HG03457 (cell line): ENCODE measurements around the gene OPRL1.

Source experiments
- ATAC-seq: cut with Tn5 transposase; IDR thresholded peaks from one replicate; pipeline ENCODE4 v1.9.1; 2021; ENCODE audit warnings: moderate number of reproducible peaks; ENCODE audit not compliant: unreplicated experiment

OPRL1 gene

DNA sequence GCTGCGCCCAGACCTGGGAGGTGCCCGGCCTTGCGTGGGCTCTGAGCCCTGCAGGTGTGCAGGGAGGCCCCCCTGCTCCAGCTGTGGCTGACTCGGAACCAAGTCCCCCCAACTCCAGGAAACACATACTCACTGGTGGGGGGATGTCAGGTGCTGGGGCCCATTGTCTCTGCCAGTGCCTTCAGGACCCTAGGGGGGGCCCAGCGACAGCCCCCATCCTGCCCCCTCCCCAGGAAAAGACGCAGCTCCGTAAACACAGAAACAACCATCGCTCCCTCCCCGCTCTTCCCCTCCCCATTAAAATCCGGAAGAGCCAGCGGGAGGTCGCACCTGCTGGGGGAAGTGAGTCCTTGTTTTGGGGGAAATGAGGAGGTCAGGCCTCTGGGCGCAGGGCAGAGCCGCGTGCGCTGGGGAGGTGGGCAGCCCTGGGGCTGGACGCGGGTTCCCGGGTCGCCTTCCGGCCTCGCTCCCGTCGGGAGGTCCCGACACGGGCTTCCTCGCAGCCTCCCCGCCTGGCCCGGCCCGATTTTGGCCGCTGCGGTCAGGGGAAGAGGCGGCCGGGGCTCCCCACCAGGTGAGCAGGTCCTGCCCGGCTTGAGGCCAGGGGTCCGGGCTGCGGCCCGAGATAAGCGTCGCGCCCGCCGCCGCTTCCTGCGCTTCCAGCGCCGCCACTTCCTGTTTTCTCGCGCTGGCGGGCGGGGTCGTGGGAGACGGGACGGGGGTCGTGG is 37.7 kb upstream of the OPRL1 start:
- no peak for ATAC-seq

DNA sequence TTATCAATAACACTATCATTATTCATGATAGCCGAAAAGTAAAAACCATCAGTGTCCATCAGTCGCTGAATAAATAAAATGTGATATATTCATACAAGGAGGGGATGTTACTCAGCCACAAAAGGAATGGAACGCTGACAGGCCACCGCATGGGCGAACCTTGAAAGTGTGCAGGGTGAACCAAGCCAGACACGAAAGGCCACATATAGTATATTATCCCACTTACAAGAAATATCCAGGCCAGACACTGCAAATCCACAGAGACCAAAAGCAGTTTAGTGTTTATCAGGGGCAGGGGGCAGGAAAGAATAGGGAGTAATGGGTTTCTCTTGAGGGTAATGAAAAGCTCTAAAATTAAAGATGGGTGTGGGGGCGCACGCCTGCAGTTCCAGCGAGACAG is 36.1 kb upstream of the OPRL1 start:
- no peak for ATAC-seq

DNA sequence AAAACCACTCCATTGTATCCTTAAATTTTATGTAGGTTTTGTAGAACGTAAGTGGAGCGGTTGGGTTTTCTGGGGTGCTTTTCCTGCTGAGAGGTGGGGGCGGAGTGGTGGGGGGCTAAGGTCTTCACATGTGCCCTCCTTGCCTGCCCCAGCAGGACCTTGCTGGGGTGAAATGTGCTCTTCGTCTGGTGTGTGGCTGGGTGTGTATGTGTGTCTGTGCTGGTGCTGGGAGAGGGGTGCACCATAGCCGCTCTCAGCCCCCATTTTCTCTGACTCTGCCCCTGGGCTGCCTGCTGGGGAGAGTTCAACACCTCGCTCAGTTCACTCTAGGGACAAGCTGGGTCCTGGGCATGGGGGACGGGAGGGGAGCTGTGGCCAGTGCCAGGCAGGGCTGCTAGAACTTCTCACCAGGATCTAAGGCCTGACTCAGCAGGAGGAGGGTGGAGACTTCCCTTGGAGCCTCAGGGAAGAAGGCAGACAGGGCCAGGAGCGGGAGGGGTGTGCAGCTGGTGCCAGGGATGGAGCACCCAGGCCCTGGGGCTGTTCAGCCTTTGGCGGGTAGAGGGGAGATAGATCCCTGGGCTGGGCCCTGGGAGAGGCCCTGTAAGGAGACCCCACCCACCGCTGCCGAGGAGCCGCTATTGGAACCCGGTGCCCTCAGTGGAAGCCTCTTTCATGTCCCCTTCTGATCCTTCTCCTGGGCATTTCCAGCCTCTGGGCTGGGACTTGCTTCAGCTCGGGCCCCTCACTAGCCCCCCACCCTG is 35.2 kb upstream of the OPRL1 start:
- no peak for ATAC-seq

DNA sequence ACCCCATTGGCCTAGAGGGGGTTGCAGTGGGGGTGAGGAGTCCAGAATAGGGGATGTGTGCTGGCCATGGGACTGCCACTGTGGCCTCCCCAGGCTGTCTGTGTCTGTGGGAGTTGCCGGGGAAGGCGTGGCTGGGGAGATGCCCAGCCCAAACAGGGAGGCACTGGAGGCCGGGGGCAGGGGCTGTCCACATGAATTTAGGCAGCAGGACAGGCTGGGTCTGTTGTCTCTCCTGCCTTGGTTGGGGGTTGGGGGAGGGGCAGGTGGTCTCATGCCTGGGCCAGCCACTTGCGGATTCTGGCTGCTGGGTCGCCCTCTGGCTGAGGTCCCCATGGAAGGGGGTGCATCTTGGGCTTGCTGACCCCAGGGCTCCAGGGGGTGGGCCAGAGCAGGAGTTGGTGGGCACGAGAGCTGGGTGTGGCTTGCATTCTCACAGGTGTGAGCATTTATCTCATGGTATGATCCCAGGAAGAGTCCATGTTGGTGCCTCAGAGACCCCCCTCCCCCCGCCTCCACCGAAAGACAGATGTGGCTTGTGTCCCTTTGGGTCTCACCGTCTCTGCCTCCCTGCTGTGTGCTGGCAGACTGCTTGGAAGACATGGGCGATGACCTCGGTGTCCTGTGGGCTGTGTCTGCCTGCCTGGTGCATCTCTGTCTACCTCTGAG is 34.4 kb upstream of the OPRL1 start:
- ATAC-seq, result no peak

DNA sequence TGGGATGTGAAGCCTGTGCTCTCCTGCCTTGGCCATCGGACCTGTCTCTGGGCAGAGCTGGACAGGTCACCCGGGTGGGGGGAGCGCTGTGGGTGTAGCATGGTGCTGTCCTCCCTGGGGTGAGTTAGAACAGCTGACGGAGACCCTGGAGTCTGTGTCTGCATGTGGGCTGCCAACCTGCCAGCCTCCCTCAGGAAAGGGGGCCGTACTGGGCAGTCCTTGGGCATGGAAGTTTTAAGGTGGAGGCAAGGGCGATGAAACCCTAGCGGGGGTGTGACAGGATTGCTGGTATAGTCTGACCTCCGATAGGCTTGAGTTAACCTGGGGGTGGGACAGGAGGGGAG is 32.9 kb upstream of the OPRL1 start:
- ATAC-seq, result no peak

DNA sequence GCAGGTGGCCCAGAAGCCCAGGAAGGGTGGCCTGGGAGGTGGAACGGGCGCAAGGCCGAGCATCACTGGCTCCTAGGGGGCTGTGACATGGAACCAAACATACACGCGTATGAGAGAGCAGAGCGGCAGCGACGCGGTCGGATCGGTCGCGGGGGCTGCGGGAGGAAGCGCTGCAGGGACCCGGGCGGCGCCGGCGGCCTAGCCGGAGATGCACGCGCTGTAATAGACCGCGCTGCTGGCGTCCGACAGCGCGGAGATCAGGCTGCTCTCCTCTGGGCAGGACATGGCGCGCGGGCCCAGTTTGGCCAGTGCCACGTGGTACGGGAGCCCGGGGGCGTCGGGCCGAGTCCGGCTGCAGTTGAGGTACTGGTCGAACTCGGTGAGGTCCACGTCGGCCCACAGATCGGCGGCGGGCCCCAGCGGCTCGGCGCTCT is 31.9 kb upstream of the OPRL1 start:
- ATAC-seq, result no peak

DNA sequence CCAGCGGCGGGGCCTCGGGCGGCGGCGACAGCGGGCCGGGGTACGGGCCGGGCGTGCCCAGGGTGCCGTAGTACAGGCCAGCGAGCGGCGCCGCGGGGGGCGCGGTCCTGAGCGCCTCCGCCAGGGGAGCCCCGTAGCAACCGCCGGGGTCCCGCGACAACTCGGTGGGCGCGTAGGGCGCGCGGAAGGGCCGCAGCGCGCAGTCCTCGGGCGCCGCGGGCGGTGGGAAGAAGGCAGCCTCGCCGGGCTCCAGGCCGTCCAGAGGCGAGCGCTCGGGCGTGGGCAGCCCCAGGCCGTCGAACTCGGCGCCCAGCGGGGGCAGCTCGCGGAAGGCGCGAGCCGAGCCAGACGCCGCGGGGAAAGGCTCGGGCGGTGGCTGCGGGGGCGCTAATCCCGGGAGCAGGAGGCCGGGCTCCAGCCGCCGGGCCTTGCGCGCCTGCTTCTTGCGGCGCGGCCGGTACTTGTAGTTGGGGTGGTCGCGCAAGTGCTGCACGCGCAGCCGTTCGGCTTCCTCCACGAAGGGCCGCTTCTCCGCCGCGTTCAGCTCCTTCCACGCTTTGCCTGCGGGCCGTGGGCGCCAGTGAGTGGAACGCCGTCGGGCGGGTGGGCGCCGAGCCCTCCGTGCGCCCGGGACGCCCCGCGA is 31.4 kb upstream of the OPRL1 start:
- no peak for ATAC-seq

DNA sequence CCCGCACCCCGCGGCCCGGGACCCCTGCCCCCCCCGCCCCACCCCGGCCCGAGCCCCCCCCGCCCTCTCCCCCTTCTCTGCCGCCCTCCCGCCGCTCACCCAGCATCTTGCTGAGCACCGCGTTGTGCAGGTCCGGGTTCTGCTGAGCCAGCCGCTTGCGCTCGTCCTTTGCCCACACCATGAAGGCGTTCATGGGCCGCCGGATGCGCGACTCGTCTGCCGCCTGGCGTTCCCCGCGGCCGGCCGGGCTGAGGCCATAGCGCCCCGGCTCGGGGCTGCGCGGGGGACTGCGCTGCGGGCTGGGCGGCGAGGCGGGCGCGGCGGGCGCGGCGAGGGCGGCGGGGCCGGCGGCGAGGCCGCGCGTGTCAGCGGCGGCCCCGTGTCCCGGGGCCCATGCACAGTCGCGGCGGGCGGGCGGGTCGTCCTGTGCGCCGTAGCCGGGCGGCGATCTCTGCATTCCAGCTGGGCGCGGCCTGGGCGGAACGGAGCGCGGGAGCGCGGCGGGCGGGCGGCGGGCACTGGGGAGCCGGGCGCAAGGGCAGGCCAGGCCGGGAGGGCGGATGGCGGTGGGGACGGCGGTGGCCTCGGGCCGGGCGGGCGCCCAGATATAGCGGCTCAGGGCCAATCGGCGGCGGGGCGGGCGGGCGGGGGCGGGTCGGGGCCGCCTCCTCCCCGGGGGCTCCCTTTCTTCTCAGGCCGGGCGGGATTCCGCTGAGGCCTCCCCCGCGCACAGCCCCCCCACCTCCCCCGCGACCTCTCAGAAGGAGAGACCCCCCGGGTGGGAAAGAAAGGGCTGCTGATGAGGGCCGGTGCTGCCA is 30.6 kb upstream of the OPRL1 start, which contains the start of gene SOX18:
TSS of gene SOX18 (minus strand) at position 580 of the 818 bp plus-strand sequence. CDS start at position 457, 123 bp downstream.
- no peak for ATAC-seq

DNA sequence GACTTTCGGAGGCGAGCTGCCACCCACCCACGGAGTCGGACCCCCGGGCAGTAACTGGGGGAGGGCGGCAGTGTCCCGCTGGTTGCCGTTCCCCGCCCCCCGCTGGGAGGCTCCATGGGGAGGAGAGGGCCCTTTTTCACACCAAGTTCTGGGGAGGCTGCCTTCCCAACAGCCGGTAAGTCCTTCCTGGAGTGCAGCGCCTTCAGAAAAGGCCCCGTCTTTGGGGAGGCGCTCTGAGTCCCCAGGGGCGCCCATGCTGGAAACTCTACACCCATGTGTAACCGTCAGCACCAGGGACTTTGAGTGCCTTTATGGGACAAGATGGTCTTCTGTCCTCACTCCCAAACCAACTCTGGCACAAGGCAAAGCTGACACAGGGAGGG is 30.0 kb upstream of the OPRL1 start:
- no peak for ATAC-seq

DNA sequence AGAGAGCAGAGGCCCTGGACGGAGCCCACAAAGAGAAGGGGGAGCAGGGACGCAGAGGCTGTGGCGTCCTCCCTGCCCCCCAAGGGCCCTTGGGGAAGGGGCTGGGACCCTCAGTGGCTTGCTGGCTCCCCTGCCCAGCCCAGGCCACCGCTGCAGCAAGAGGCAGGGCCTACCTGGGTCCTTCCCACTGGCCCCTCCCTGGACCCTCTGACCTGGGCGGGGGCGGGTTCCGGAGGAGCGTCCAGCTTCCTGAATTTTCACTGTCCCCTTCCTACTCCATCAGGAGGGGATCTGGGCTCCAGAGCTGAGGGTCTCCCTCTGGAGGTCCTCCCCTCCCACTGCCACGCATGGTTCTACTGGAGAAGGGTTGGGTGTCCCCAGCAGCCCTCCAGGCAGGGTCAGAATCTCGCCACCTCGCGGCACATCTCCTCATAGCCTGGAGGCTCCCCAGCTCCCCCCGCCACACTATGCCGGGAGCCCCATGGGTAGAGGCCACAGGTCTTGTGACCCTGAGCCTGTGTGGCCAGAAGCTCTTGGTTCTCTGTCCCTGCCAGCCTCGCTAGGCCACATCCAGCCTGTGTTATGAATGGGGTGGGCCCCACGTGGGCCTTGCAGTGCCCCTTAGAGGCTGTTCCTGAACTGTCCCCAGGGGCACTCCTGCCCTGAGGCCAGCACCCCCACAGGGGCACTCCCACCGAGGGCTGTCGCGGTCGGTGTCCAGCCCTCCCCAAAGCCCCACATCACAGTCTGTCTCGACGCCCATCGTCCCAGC is 29.4 kb upstream of the OPRL1 start:
- no peak for ATAC-seq

DNA sequence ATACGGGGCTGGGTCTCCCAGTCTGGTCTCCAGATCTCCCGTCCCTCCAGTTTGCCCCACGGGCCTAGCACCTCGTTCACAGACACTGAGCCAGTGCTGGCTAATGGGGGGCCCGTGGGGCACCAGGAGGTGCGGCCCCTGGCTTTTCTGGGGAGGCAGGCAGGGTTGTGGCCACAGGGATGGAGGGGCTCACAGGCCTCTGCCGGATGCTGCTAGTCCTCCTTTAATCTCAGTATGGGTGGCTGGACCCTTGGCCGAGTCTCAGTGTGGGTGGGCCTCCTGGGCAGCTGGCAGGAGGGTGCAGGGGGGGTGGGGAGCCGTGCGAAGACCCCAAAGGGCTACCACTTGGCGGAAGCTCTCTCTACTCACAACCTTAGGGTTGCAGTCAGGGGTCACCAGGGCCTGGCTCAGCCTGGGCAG is 28.8 kb upstream of the OPRL1 start:
- ATAC-seq, result no peak

DNA sequence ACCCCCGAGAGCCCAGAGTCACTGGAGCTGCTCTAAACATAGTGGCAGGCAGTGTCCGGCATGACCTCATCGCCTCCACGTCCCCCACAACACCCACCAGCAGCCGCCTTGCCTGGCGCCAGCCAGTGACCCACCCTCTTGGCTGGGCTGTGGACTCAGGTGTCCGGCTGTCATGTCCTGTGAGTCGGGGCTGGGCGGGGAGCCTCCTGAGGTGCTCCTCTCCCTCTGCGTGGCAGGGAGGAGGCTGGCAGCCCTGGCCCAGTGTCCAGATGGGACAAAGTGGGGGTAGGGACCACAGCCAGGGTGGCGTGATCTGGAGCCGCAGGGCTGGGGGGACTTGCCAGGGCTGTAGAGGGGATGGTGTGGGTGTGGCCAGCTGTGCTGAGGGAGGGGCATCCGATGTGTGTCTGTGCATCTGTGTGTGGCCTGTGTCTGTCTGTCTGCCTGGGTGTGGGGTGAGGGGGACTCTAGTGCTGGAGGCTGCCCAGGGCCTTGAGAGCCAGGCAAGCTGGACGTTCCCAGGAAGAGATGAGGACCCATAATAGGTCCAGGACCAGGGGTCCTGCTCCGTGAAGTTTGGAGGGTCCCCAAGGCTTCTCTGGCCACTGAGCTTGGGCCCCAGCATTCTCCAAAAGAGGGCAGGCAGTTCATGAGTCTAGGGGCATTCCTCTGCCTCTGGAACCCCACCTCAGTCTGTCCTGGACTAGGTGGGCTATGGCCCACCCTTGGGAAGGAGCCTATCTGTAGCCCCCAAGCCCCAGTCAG is 28.1 kb upstream of the OPRL1 start:
- ATAC-seq, result no peak

DNA sequence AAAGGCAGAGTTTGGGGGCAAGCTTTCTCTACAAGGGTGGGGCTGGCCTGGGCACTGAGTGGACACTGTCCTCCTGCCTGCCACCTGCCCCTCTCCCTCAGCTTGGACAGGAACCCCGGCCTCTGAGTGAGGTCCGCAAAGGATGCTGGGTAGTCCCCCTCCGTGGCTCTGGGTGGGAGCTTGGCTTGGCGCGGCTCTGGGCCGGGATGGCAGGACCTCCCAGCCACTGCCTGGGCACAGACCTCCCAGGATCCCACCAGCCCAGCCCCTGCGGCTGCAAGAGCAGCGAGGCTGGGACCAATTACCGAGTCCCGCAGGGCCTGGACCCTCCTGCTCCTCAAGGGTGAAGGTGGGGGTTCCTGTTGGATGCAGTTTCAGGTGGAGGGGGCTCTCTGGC is 27.6 kb upstream of the OPRL1 start:
- no peak for ATAC-seq

DNA sequence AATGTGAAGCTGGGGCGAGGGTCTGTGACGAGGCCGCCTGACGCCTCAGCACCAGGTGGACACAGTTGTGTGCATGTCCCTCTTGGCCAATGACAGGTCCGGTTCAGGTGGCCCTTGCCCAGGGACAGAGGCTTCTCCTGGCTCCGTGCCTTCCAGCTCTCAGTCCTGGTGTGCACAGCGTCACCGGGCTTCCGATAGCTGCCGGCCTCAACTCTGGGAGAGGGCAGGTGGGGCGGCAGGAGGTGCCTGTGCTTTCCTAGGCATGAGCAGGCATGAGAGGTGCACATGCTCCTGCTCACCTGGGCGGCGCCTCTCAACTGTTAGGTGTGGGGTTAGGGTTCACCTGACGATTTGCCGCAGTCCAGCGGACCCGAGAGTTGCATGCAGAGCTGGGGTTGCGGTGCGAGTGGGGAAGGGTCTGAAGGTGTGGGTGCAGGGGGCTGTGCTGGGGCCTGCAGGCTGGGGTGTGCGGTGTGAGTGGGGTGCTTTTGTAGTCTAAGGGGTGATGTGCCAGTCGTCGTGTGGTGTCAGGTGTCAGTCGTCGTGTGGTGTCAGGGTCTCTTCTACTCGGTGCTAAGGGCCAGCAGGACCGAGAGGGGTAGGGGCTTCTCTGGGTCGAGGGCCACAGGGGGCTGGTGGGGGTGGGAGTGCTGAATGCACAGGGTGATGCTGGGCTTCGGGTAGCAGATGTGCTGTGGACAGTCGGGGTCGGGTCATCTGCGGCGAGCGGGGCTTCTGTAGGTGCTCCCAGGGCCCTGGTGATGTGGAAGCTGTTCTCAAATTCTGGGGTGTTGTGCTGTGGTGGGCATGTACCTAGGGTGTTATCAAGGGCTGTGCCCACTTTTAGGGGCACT is 26.7 kb upstream of the OPRL1 start:
- no peak for ATAC-seq

DNA sequence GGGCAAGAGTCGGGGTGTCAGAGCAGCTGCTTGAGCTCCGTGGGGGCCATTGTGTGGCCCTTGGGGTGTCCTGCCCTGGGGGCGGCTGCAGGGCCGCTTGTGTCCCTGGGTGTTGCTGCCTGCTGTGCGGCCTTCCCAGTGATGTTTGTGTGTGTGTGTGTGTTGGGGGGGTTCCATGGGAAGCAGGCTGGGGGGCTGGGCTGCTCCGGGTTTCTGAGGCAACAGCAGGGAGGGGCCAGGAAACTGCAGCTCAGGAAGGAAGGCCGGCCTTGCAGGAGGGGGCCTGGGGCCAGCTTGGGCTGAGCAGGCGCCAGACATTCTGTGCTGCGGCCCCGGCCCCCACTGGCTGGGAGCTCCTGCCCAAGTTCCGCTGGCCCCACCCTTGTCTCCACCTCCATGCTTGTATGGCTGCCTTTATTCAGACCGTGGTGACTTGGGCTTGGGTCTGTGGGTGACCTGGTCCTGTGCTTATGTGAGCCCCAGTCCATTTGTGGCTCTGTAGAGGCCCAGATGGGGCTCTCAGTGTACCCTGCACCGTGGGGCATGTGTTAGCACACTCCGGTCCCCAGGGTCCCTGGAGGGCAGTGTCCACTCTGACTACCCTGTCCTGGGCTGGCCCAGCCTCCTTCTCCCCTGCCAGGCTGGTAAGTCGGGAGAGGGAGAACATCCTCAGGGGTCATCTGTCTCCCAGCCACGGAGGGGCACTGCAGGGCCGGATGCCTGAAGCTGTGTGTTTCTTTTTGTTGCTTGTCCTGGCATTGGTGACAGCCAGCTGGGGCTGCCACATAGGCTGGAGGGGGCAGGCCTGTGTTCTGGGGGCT is 25.8 kb upstream of the OPRL1 start:
- no peak for ATAC-seq

DNA sequence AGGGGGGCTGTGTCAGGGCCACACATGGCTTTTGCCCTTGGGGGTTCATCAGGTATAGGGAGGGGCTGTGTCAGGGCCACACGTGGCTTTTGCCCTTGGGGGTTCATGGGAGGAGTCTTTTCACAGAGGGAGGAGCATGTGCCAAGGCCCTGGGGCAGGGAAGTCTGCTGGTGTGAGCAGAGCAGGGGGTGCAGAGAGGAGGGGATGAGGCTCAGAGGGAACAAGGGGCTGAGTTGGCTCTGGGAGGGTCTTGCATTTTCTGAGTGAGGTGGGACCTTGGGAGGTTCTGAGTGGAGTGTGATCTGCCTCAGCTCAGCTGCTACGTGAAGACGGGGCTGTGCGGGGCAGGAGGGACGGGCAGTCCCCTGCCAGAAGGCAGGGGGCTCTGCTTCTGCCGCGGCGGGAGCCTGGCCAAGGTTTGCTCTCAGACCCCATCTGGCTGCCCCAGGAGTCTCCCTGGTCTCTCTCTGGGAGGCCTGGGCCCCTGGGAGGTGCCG is 24.4 kb upstream of the OPRL1 start:
- ATAC-seq, result no peak
